ENCODE results near the gene SCMH1. TPM values are rescaled to one million over a fixed set of nuclear protein-coding genes. Genes with fewer than 3 reads are reported as not detected.

SCMH1 gene
- total and polyA plus RNA-seq, 2 donors (not counting 3 experiments of a cell fraction or from before 2014, with no cell fraction given) = 39.9 to 40.7 TPM

GRCh38 chr1:41175546-41175945 is 66.6 kb downstream of the SCMH1 start:
- POLR2A ChIA-PET = no interaction called here
- H3K9me3 ChIP-seq (replicated peaks; ENCODE audit: control insufficient read depth, insufficient read depth, low read length) = no peaks in the 10 kb centered on the region
- no TSS peak for BruUV-seq (replicated peaks)

More at GRCh38 chr1:41175546-41175945, 66.6 kb downstream of the SCMH1 start:
- dilution Hi-C loops (cut with MboI; ENCODE audit: extremely low pct_ligation_motif_present, low sequenced_read_pairs) (no loop called here), intact Hi-C loops (cut with micrococcal nuclease) (no loop called here)
- H3K27me3 ChIP-seq (ENCODE audit: control insufficient read depth in 2 of 2, insufficient read depth in 2 of 2, low read length in 2 of 2) = no peaks in the 10 kb centered on the region
- no peaks in the 10 kb centered on the region for H3K36me3 ChIP-seq (ENCODE audit: control insufficient read depth in 2 of 2, extremely low read depth in 1 of 2, insufficient read depth in 2 of 2, low read length in 2 of 2)
- no peaks in the 10 kb centered on the region for H4K20me1 ChIP-seq (replicated peaks; ENCODE audit: control insufficient read depth, extremely low read depth, insufficient read depth, low read length)
- H3K4me3 ChIP-seq (replicated peaks in 1 of 3; ENCODE audit: insufficient read depth in 1 of 3, low read depth in 1 of 3, low read length in 3 of 3) = no peak overlapping the region
- no peak overlapping the region for H3K9ac ChIP-seq (replicated peaks; ENCODE audit: extremely low read depth, insufficient read depth, low read length)
- no peaks in the 10 kb centered on the region for H3K79me2 ChIP-seq (ENCODE audit: control insufficient read depth, insufficient read depth, low read length)
- CTCF ChIA-PET = interaction anchor here (0.8 to 1.3 kb wide), 3 partner anchors 16 to 48 kb away, joined by 3 read pairs; no protein-coding TSS in a partner anchor
- DNase-seq (ENCODE audit: low read depth, low spot score) = no peak
- no peak overlapping the region for H3K27ac ChIP-seq (ENCODE audit: insufficient read depth, low read depth, low read length)
- H3K4me2 ChIP-seq (ENCODE audit: insufficient read depth, low read length) = no peak overlapping the region
- TF ChIP-seq MYC (IDR thresholded peaks at IDR 0.05; ENCODE audit: low read depth, low read length) = no peak
- no peak for TF ChIP-seq GATA2 (IDR thresholded peaks at IDR 0.05; ENCODE audit: insufficient read depth, insufficient read length, low read depth, low read length)
- TF ChIP-seq MAX (IDR thresholded peaks at IDR 0.05; ENCODE audit: insufficient read depth, insufficient read length) = no peak
- no peak for TF ChIP-seq EZH2 (IDR thresholded peaks at IDR 0.05; ENCODE audit: borderline replicate concordance, low read depth, low read length, severe bottlenecking)
- TF ChIP-seq JUN (IDR thresholded peaks at IDR 0.05; ENCODE audit: borderline replicate concordance, insufficient read depth, insufficient read length, low read depth) = no peak
- TF ChIP-seq POLR2A (IDR thresholded peaks at IDR 0.05; ENCODE audit: low read depth, low read length) = no peak
- no peak for TF ChIP-seq CTCF (IDR thresholded peaks at IDR 0.05; ENCODE audit: extremely low read depth in 1 of 2, insufficient read depth in 1 of 2, low read depth in 1 of 2, low read length in 2 of 2)
- TF ChIP-seq FOS (IDR thresholded peaks at IDR 0.05; ENCODE audit: borderline replicate concordance, insufficient read depth, low read length) = no peak
- no peak for TF ChIP-seq POLR2AphosphoS5 (IDR thresholded peaks at IDR 0.05; ENCODE audit: insufficient read depth, low read depth, low read length)
- no peak for FAIRE-seq
- H2AFZ ChIP-seq (ENCODE audit: low read depth, low read length) = no peak overlapping the region
- H3K4me1 ChIP-seq (ENCODE audit: control insufficient read depth, extremely low read depth, insufficient read depth, low read length) = no peaks in the 10 kb centered on the region
- no peaks in the 10 kb centered on the region for H3K9me1 ChIP-seq (replicated peaks; ENCODE audit: control insufficient read depth, extremely low read depth, insufficient read depth, low read length)

Data from endothelial cell of umbilical vein (primary cell).